Effector memory CD4-positive, alpha-beta T cell (primary cell): ENCODE data around the gene CHD6.

ENCODE experiments used
- DNase-seq, 3 donors: peaks; one replicate each; pipeline ENCODE4 v3.0.0-alpha.2; 2020
- H3K27ac ChIP-seq: 2 replicates; pipeline ENCODE4 v1.7.0; 2013; ENCODE audit warnings: mild to moderate bottlenecking, low read length, moderate library complexity; ENCODE audit not compliant: insufficient read depth, poor library complexity, severe bottlenecking
- H3K27me3 ChIP-seq: replicated peaks from 2 replicates; pipeline ENCODE4 v1.7.0; 2013; ENCODE audit warnings: mild to moderate bottlenecking, low read length; ENCODE audit not compliant: insufficient read depth, control insufficient read depth, poor library complexity, severe bottlenecking
- H3K36me3 ChIP-seq: 2 replicates; pipeline ENCODE4 v1.7.0; 2013; ENCODE audit warnings: mild to moderate bottlenecking, low read length, moderate library complexity; ENCODE audit not compliant: control insufficient read depth, insufficient read depth
- H3K4me1 ChIP-seq: 2 replicates; pipeline ENCODE4 v1.7.0; 2013; ENCODE audit warnings: low read length, mild to moderate bottlenecking; ENCODE audit not compliant: control insufficient read depth, insufficient read depth, poor library complexity, severe bottlenecking
- H3K4me3 ChIP-seq: 2 replicates; pipeline ENCODE4 v1.7.0; 2013; ENCODE audit warnings: low read length, low read depth, mild to moderate bottlenecking; ENCODE audit not compliant: insufficient read depth, poor library complexity, severe bottlenecking
- H3K9me3 ChIP-seq: 2 replicates; pipeline ENCODE4 v1.7.0; 2013; ENCODE audit warnings: mild to moderate bottlenecking, low read length, moderate library complexity; ENCODE audit not compliant: control insufficient read depth

The CHD6 gene

GRCh38 chr20:41408156-41408794 lies 209.9 kb downstream of the CHD6 start:
- Histone ChIP-seq H3K36me3 (peaks cover 85% of the 10 kb centered on the region), H3K4me1 (peaks cover 4% of the 10 kb centered on the region), H3K4me3 (no peak overlapping the region), H3K27ac (no peak overlapping the region), H3K27me3 (no peaks in the 10 kb centered on the region), H3K9me3 (no peaks in the 10 kb centered on the region)
- no peak for DNase-seq

DNA sequence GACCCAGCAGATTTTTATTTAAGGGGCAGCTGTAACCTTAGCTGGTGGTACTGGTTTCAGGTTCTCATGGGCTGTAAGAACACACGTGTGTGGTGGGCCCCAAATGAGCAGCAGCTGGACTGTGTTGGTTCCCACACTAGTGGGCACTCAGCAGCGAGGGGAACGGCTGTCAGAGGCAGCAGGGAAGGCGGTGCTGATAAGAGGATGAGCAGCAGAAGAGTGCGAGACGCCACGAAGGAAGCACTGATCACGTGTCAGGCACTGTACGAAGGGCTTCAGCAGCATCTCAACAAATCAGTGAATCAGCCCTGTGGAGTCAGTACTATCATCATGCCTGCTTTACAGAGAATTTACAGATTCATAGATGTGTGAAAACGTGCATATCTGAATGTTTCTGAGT lies 210.6 kb downstream of the CHD6 start:
- no peak for DNase-seq
- Histone ChIP-seq H3K4me3 (no peak overlapping the region), H3K9me3 (no peaks in the 10 kb centered on the region), H3K27ac (no peak overlapping the region), H3K36me3 (peaks cover 81% of the 10 kb centered on the region), H3K27me3 (no peaks in the 10 kb centered on the region), H3K4me1 (peaks cover 4% of the 10 kb centered on the region)

DNA sequence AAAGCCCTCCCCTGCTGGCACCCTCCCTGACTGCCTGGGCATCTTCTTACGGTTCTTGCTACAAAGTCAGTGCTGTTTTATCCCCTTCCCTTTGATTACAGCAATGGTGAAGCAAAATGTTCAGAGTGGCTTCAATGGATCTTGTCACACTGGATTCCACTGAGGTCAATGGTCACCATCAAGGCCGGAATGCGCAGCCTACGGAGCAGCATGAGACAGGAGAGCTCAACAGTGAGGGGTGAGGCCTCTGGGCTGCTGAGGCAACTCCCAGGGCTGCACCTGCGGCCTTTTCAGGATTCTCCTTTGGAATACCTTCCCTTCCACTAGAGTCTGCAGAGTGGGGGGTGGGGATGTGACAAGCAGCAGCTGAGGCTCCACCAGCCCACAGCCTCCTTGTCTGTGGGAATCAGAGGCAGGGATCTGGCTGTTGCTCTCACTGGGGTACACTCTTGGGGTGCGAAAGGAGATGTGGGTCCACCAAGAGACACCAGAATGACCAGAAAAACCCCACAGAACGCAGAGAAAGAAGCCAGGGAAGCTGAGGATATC lies 211.2 kb downstream of the CHD6 start:
- DNase-seq, result no peak
- no peaks in the 10 kb centered on the region for H3K9me3 ChIP-seq
- H3K36me3 ChIP-seq, result peaks cover 75% of the 10 kb centered on the region

DNA sequence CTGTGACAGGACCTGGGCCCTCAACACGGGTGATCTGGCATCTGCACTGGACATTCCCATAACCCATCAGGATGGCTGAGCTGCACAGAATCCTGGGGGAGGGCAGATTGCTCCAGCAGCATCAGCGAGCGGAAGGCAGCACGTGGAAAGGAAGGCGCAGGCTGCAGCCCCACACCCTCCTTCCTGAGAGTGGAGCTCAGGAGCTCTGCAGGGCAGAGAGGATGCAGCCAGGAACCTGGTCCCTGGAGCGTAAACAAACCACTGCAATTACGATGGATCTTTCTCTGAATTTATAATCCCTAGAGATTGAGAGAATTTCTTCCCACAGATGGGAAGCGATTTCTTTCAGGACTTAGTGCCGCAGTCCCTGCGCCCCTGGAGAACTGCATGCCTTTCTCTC lies 211.8 kb downstream of the CHD6 start:
- Histone ChIP-seq H3K36me3 (peaks cover 69% of the 10 kb centered on the region), H3K4me1 (peaks cover 4% of the 10 kb centered on the region), H3K27me3 (no peaks in the 10 kb centered on the region), H3K9me3 (no peaks in the 10 kb centered on the region), H3K4me3 (no peak overlapping the region), H3K27ac (no peak overlapping the region)
- DNase-seq, result no peak

More for the DNA sequence above, 211.2 kb downstream of the CHD6 start:
- H3K27ac ChIP-seq, result no peak overlapping the region
- H3K4me1 ChIP-seq, result peaks cover 4% of the 10 kb centered on the region
- H3K27me3 ChIP-seq, result no peaks in the 10 kb centered on the region
- H3K4me3 ChIP-seq, result no peak overlapping the region

- Histone ChIP-seq H3K27ac (no peak overlapping the region), H3K36me3 (peaks cover 60% of the 10 kb centered on the region), H3K4me3 (no peak overlapping the region), H3K27me3 (no peaks in the 10 kb centered on the region), H3K9me3 (no peaks in the 10 kb centered on the region), H3K4me1 (peaks cover 4% of the 10 kb centered on the region)
- DNase-seq, result no peak
Measured at GRCh38 chr20:41405436-41405835, 212.7 kb downstream of the CHD6 start.

- no peak overlapping the region for H3K27ac ChIP-seq
- no peaks in the 10 kb centered on the region for H3K9me3 ChIP-seq
- H3K36me3 ChIP-seq, result peaks cover 43% of the 10 kb centered on the region
- DNase-seq, result no peak
- no peak overlapping the region for H3K4me3 ChIP-seq
- no peaks in the 10 kb centered on the region for H3K27me3 ChIP-seq
- no peaks in the 10 kb centered on the region for H3K4me1 ChIP-seq
Measured at GRCh38 chr20:41403604-41404003, 214.6 kb downstream of the CHD6 start.

DNA sequence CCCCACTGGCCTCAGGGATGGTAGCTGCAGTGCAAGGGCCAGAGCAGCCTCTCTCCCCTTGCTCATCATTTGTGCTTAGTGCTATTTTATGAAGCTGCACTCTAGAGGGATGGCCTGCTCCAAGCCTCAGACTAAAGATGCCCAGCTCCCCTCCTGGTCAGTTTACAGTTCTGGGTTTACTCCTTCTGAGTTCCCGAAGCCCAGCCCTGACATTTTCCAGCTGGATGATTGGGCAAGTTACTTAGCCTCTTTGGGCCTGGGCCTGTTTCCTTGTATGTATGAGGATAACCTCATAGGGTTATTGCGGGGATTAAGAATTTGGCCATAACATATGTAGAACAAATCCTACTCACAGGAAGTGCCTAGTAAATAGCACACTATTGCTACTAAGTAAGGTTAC lies 219.8 kb downstream of the CHD6 start:
- Histone ChIP-seq H3K4me3 (no peak overlapping the region), H3K36me3 (peaks cover 3% of the 10 kb centered on the region), H3K9me3 (no peaks in the 10 kb centered on the region), H3K4me1 (no peaks in the 10 kb centered on the region), H3K27ac (no peak overlapping the region), H3K27me3 (no peaks in the 10 kb centered on the region)
- DNase-seq, result no peak

- H3K36me3 ChIP-seq, result no peaks in the 10 kb centered on the region
- H3K27me3 ChIP-seq, result no peaks in the 10 kb centered on the region
- no peak for DNase-seq
- no peaks in the 10 kb centered on the region for H3K9me3 ChIP-seq
- H3K4me3 ChIP-seq, result no peak overlapping the region
- no peaks in the 10 kb centered on the region for H3K4me1 ChIP-seq
- no peak overlapping the region for H3K27ac ChIP-seq
Measured at GRCh38 chr20:41395667-41396664, 222.2 kb downstream of the CHD6 start.

GRCh38 chr20:41394931-41395666 lies 223.1 kb downstream of the CHD6 start:
- Histone ChIP-seq H3K27me3 (no peaks in the 10 kb centered on the region), H3K36me3 (no peaks in the 10 kb centered on the region), H3K4me1 (no peaks in the 10 kb centered on the region), H3K27ac (no peak overlapping the region), H3K9me3 (no peaks in the 10 kb centered on the region), H3K4me3 (no peak overlapping the region)
- no peak for DNase-seq
